NCI-H128 (cell line): ENCODE data around the gene CHCHD1.
"Not testable (repeated sequence)": the region's sequence is repeated elsewhere in the genome, so short reads cannot be mapped to it uniquely, and the experiment has no call there.

Experiments
- DNase-seq: peaks from one replicate; lab custom pipeline; 2025; ENCODE audit not compliant: unreplicated experiment; lab: John Stamatoyannopoulos, UW

CHCHD1 gene

DNA sequence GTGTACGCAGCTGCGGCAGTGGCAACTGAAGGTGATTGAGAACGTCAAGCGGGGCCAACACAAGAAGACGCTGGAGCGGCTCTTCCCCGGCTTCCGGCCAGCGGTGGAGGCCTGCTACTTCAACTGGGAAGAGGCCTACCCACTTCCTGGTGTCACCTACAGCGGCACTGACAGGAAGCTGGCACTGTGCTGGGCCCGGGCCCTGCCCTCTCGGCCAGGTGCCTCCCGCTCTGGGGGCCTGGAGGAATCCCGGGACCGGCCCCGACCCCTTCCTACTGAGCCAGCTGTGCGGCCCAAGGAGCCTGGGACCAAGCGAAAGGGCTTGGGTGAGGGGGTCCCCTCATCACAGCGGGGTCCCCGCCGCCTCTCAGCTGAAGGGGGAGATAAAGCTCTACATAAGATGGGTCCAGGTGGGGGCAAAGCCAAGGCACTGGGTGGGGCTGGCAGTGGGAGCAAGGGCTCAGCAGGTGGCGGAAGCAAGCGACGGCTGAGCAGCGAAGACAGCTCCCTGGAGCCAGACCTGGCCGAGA is 10.1 kb downstream of the CHCHD1 start:
- no peak for DNase-seq

DNA sequence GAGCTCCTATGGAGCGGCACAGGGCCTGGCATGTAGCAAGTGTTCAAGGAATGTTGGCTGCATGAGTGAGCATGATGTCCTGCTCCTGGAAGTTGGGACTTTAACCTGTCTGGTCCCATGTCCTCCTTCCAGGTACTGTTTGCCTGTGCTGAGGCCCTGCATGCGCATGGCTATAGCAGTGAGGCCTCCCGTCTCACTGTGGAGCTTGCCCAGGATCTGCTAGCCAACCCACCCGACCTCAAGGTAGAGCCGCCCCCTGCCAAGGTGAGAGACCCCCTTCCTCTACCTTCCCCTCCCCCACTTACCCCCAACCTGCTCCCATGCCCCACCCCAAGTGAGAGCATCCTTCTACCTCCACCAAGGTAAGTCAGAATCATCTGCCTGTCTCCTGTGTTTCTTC is 11.6 kb downstream of the CHCHD1 start:
- DNase-seq = no peak

DNA sequence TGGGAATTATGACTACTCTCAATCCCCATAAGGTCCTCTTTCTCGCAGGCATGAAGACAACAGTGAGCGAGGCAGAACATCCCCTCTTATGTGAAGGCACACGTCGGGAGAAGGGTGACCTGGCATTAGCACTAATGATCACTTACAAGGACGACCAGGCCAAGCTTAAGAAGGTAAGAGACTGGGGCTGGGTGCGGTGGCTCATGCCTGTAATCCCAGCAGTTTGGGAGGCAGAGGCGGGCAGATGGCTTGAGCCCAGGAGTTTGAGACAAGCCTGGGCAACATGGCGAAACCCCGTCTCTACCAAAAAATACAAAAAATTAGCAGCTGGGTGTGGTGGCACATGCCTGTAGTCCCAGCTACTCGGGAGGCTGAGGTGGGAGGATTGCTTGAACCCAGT is 13.6 kb downstream of the CHCHD1 start:
- not testable (repeated sequence) for DNase-seq

DNA sequence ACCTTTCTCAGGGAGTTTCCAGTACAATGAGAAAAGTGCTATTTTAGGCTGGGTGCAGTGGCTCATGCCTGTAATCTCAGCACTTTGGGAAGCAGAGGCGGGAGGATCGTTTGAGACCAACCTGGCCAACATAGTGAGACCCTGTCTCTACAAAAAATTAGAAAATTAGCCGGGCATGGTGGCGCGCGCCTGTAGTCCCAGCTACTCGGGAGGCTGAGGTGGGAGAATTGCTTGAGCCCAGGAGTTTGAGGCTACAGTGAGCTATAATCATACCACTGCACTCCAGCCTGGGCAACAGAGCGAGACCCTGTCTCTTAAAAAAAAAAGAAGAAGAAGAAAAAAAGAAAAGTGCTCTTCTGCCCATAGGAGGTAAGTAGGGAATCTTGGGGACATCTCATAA is 14.2 kb downstream of the CHCHD1 start:
- DNase-seq = not testable (repeated sequence)

DNA sequence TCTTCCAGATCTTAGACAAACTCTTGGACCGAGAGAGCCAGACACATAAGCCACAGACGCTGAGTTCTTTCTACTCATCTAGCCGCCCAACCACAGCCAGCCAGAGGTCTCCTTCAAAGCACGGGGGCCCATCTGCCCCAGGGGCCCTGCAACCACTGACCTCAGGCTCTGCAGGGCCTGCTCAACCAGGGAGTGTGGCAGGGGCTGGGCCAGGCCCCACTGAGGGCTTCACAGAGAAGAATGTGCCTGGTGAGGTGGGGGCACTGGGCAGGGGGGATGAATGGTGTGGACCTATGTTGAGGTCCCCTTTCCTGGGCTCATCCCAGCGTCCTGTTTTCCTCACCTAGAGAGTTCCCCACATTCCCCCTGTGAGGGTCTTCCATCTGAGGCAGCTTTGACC is 14.9 kb downstream of the CHCHD1 start:
- DNase-seq = no peak

DNA sequence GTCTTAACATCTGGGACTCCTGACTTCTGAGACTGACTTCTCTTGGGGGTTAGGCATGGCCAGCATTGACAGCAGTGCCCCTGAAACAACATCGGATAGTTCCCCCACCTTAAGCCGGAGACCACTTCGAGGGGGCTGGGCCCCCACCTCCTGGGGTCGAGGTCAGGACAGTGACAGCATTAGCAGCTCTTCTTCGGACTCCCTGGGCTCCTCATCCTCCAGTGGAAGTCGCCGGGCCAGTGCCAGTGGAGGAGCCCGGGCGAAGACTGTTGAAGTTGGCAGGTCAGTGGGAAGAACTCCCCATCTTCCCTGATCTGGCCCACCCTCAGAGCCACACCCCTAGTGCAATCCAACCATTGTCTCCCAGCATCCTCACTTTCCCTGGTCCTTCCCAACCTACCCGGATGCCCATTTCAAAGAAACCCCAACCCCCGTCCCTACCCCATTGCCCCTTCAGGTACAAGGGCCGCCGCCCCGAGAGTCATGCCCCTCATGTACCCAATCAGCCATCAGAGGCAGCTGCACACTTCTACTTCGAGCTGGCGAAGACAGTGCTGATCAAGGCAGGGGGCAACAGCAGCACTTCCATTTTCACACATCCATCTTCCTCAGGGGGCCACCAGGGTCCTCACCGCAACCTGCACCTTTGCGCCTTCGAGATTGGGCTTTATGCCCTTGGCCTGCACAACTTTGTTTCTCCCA is 15.6 kb downstream of the CHCHD1 start:
- DNase-seq = no peak

DNA sequence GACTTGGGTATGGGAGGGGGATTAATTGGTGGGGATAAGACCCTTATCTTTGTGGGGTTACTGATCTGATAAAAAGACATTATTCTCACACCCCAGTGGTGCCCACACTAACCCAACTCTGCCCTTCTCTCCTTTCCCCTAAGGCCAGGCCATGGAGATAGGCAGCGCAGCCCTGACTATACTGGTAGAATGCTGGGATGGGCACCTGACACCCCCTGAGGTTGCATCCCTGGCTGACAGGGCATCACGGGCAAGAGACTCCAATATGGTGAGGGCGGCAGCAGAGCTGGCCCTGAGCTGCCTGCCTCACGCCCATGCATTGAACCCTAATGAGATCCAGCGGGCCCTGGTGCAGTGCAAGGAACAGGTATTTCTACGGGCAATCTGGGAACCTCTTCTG is 16.2 kb downstream of the CHCHD1 start:
- no peak for DNase-seq

DNA sequence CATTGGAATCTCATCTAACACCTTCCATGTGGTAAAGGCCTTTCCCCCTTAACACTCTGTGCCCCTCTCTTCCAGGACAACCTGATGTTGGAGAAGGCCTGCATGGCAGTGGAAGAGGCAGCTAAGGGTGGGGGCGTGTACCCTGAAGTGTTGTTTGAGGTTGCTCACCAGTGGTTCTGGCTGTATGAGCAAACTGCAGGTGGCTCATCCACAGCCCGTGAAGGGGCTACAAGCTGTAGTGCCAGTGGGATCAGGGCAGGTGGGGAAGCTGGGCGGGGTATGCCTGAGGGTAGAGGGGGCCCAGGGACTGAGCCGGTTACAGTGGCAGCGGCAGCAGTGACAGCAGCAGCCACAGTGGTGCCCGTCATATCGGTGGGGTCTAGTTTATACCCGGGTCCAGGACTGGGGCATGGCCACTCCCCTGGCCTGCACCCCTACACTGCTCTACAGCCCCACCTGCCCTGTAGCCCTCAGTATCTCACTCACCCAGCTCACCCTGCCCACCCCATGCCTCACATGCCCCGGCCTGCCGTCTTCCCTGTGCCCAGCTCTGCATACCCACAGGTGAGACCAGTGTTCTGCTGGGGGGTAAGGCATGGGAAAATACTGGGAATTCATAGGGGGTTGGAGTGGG is 17.2 kb downstream of the CHCHD1 start:
- no peak for DNase-seq

DNA sequence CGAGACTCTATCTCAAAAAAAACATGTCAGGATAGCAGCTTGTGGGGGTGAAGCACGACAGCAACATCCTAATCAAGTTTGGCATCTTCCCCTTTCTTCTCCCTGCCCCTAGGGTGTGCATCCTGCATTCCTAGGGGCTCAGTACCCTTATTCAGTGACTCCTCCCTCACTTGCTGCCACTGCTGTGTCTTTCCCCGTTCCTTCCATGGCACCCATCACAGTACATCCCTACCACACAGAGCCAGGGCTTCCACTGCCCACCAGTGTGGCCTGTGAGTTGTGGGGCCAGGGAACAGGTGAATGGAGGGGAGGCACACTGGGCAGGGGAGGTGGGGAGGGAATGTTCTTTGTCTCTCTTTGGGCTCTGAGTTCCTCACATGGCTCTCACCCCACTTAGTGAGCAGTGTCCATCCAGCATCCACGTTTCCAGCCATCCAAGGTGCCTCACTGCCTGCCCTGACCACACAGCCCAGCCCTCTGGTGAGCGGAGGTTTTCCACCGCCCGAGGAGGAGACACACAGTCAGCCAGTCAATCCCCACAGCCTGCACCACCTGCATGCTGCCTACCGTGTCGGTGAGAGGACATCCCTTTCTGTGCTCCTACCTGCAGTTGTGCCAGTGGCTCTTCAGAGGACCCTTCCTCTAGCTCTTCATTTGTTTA is 18.2 kb downstream of the CHCHD1 start:
- DNase-seq = no peak

DNA sequence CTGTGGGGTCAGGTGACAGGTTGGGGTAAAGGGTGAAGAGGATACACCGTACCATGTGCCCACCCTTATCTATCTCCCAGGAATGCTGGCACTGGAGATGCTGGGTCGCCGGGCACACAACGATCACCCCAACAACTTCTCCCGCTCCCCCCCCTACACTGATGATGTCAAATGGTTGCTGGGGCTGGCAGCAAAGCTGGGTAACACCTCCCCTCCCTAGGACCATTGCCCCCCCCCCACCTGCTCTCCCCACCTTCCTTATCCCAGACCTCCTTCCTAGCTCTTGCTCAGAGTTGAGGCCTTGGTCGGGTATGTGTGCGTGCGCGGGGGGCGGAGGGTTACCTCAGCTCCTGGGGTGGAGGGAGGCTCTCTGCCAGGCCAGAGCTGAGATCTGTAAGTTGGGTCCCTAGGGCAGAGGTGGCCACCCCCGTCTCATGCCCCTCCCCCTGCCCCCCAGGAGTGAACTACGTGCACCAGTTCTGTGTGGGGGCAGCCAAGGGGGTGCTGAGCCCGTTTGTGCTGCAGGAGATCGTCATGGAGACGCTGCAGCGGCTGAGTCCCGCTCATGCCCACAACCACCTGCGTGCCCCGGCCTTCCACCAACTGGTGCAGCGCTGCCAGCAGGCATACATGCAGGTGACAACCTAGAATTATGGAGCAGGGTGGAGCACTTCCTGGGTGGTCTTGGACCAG is 18.9 kb downstream of the CHCHD1 start:
- no peak for DNase-seq

DNA sequence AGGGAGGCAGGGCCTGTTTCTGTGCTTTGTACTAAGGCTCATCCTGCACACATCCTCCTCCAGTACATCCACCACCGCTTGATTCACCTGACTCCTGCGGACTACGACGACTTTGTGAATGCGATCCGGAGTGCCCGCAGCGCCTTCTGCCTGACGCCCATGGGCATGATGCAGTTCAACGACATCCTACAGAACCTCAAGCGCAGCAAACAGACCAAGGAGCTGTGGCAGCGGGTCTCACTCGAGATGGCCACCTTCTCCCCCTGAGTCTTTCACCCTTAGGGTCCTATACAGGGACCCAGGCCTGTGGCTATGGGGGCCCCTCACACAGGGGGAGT is 19.4 kb downstream of the CHCHD1 start:
- no peak for DNase-seq

DNA sequence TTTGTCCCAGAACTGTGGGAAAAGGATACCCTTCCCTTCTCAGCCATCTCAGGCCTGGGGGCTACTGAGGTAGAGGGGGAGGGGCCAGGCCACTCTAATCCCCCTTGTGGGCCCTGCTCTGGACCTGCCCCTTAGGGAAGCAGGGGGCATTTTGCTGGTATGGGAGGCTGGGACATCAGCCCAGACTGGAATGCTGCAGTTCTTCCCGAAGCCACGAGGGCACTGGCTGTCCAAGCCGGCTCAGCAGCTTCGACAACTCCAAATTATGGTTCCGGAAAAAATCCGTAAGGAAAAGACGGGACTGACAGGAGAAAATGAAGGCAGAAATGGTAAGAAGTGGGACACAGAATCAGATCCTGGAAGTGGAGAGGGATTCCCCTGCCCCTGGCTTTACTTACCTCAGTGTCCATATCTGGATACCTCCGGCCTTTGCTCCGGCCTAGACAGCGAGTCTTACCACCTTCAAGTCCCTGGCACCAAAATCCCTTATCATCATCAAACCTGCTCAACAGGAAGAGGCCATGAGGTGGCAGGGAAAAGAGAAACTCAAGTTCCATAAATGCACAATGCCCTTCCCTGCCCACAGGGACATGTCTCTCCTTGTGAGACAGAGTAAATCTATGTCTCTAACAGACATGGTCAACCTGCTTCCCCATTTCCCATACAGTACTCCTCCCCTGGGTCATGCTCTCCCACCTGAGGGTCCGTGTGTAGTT is 20.6 kb downstream of the CHCHD1 start:
- DNase-seq = no peak

DNA sequence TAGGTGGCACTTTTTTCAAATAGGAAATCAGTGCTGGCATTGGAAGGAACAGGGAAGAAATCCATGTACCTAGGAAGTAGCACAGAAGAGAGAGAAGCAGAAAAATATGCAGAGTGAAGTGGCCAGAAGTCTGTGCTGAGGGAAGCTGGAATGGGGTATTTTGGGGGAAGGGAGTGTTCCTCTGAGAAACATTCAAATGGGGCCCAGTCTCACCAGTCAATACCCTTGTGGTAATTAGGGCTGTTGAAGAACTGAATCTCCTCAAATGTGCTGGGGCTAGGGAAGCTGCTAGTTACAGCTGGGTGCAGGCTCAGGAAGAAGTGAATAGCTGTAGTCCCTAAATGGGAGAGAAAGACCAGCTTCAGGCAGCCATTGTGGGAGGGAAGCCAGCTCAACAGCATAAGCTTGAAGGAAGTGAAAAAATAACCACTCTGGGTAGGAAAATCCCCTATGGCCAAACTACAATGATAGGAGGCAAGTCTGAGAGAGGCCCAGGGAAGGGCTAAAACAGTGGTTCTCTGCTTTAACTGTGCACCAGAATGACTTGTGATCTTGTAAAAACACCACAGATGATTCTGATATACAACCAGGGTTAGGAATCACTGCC is 21.9 kb downstream of the CHCHD1 start:
- DNase-seq = no peak

DNA sequence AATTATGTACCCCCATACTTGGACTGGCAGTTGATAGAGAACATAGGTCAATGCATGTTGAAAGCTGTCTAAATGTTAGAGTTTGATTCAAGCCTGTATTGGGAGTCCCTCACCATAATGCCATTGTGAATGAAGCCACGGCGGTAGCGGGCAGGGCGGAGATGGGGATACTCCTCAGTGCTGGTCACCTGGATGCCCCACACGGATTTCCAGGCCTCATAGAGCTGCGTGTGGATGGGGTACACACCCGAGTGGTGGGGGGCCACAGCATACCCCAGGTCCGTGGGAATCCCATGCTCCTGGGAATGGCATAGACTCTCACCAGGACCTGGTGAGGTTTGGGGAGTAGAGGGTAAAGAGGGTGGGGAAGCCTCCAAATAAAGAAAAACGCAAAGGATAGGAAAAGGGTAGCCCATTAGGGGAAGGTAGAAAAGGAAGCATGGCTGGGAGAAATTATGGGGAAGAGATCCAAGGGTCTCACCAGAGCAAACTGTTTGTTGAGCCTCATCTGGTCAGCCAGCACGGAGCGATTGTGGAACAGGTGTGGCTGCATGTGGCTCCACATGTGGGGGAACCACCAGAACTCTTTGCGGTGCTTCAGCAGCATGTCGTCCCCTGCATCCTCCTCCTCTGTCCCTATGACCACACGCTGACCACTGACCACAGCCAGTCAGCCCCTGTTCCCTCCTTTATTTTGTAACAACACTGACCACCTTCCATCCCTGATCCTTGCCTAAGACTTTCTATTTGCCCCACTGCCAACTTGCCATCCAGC is 24.5 kb downstream of the CHCHD1 start:
- DNase-seq = no peak

DNA sequence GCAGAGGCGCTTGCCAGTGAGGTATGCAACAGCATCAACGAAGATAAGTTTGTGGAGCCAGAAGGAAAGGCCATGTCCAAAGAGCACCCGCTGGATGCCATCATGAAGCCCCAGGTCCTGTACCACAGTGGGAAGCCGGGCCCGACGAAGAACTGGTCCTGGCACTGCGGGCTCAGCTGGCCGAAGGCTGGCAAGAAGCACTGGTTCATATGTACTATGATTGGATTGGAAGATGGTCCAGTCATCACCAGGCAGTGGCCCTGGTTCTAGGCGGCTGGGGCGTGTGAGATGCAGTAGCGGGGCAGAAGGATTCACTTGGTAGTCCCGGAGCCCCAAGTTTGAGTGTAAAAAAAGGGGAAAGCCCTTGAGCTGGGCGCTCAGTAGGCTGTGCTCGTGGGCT is 25.6 kb downstream of the CHCHD1 start:
- DNase-seq = no peak

DNA sequence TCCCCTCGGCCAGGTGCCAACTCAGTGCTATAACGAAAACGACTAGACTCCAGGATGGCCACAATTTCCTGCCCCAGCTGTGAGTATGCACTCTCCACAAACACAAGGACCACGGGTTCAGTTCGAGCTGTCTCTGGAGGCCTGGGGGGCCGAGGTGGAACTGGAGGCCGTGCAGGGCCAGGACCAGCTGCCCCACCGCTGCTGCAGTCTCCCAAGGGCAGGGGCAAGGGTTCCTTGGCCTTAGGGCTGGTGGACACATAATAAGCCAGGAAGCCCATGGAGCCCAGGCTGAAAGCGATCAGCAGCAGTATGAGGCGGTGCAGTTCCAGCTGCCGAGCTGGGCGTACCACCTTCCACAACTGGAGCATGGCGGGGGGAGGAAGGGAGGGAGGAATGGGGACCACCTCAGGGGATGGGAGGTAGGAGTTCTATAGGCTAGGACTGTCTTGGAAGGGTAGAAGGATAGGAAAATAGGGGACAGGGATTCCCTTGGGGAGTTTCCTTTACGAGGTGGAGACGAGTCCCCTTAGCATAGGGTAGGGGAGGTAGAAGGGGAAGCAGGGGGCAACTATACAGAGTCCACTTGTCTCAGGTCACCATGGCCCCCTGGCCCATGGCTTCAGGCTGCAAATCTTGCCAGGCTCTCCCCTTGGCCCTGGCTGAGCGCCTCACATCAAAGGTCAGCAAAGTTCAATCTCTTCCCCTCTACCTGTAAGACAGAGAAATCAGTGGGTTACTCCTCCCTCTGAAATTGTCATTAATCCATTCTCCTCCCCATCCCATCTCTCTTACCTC is 26.4 kb downstream of the CHCHD1 start:
- DNase-seq = no peak

DNA sequence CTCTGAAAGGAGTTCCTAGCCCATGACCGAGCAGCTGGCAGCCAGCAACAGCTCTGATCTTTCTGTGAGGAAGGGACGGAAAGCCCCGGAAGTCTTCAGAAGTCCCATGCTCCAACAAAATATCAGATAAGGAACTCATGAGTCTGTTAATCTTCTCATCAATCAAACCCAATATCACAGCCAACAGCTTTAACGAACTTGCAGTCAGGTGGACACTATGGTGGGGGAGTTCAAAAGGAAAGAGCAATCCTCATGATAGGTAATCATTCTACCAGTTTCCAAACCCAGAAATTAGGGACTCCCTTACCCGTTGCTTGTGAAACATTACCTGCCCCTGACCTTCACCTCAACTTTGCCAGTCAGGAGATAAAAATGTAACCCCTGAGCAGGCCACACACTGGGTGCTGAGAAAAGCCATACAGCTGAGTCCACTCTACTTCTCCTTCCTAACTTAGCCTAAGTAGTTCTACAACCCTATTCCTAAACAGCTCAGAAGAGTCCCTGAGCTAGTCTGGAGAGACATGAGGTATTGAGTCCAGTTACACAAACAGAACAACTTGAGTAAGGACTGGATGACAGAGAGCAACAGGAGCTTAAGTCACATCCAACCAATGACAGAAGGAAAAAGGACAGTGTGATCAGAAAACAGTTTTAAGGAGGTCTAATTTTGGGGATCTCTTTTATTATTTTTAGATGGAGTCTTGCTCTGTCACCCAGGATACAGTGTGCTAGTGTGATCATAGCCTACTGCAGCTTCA is 27.4 kb downstream of the CHCHD1 start:
- DNase-seq = no peak

DNA sequence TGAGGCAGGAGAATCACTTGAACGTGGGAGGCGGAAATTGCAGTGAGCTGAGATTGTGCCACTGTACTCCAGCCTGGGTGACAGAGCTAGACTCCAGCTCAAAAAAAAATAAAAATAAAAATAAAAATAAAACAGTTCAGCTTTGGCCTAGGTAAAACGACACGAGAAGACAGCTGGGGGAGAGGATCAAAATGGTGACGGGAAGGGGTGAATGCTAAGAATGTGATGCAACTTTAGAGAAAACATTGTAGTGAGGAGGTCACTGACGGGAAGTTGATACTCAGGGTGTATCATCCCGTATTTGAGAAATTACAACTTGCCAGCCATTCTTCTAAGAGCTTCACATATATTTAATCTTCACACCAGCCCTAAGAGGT is 28.5 kb downstream of the CHCHD1 start:
- DNase-seq = no peak
